CD4-positive, alpha-beta T cell (primary cell): ENCODE measurements around the gene HIF1AN. TPM values are rescaled to one million over a fixed set of nuclear protein-coding genes. Genes with fewer than 3 reads are reported as not detected.
A peak's percentile ranks its signal among the peaks of the same experiment; 100 is the strongest.

Experiments used
- ATAC-seq: fragments of 200-7000 bp; cut with Tn5 transposase; one replicate; pipeline ENCODE4 v1.10.0; 2022; ENCODE audit warnings: mild to moderate bottlenecking; ENCODE audit not compliant: poor library complexity
- CTCF ChIA-PET: fragments of 350-600 bp; sonication (Branson Sonifier 250); formaldehyde crosslinking; loops from one replicate; lab custom pipeline; 2021; ENCODE audit warnings: antibody characterized with exemption, inconsistent platforms; lab: Charles Lee
- POLR2A ChIA-PET: fragments of 350-600 bp; sonication (Branson Sonifier 250); formaldehyde crosslinking; loops from one replicate; lab custom pipeline; 2021; ENCODE audit warnings: antibody characterized with exemption, inconsistent platforms; lab: Charles Lee
- DNase-seq, 14 experiments: peaks; one replicate each; pipeline ENCODE4 v3.0.0-alpha.2; 2013 to 2020; ENCODE audit warnings: mixed read lengths in 2 of 14
- H3K27ac ChIP-seq, 2 donors: one replicate each; pipeline versions ENCODE4 v1.5.1 to v1.7.0; 2013; ENCODE audit warnings: low read length in 2 of 2, low read depth in 1 of 2, mild to moderate bottlenecking in 1 of 2
- H3K27me3 ChIP-seq, 2 experiments: 1 replicate in 1 of 2; 2 replicates in 1 of 2; pipeline versions ENCODE4 v1.6.1 to v1.7.0; 2013; ENCODE audit warnings: low read length in 2 of 2, control low read depth in 1 of 2, mild to moderate bottlenecking in 1 of 2, moderate library complexity in 1 of 2; ENCODE audit not compliant: insufficient read depth in 2 of 2, control insufficient read depth in 1 of 2
- H3K36me3 ChIP-seq: one replicate; pipeline ENCODE4 v1.6.1; 2013; ENCODE audit warnings: low read length, control low read depth; ENCODE audit not compliant: insufficient read depth
- H3K4me1 ChIP-seq: one replicate; pipeline ENCODE4 v1.6.1; 2013; ENCODE audit warnings: low read length, control low read depth; ENCODE audit not compliant: insufficient read depth
- H3K4me3 ChIP-seq: one replicate; pipeline ENCODE4 v1.5.1; 2013; ENCODE audit warnings: mild to moderate bottlenecking, low read length, moderate library complexity
- H3K9me3 ChIP-seq, 2 experiments: 1 replicate in 1 of 2; 2 replicates in 1 of 2; pipeline versions ENCODE4 v1.6.1 to v1.7.0; 2013; ENCODE audit warnings: low read length in 2 of 2, mild to moderate bottlenecking in 2 of 2, control low read depth in 1 of 2, moderate library complexity in 1 of 2; ENCODE audit not compliant: control insufficient read depth in 1 of 2, insufficient read depth in 1 of 2
- H3K27ac Mint-ChIP-seq: one replicate; pipeline ENCODE4 v1.8.0; 2020; ENCODE audit warnings: mixed read lengths
- H3K27me3 Mint-ChIP-seq: one replicate; pipeline ENCODE4 v1.8.0; 2021; ENCODE audit warnings: mixed read lengths
- H3K36me3 Mint-ChIP-seq: one replicate; pipeline ENCODE4 v1.8.0; 2021; ENCODE audit warnings: low read depth, mixed read lengths
- H3K4me1 Mint-ChIP-seq: one replicate; pipeline ENCODE4 v1.8.0; 2021; ENCODE audit warnings: low read depth, mixed read lengths
- H3K4me3 Mint-ChIP-seq: one replicate; pipeline ENCODE4 v1.8.0; 2020; ENCODE audit warnings: mild to moderate bottlenecking, mixed read lengths
- H3K9me3 Mint-ChIP-seq: one replicate; pipeline ENCODE4 v1.8.0; 2020; ENCODE audit warnings: mixed read lengths
- intact Hi-C, 2 experiments: fragments of 100-400 bp; cut with DNase I in 1 of 2; cut with micrococcal nuclease in 1 of 2; formaldehyde crosslinking; loops; one replicate each; pipeline versions ENCODE4 v1.15.1 to v1.9.0; 2023 to 2025; cut with DNase I, micrococcal nuclease
- total RNA-seq, 174 experiments: library from RNA in 2 of 174; stranded (reverse) in 2 of 174; gene quantifications; one replicate each; pipeline ENCODE4 v1.2.3 and lab custom pipeline; 2021 to 2026
- TF ChIP-seq, protein P1 (sequence below): fragments of 200-600 bp; IDR thresholded peaks from one replicate; pipeline ENCODE4 v1.8.0; 2022; ENCODE audit warnings: antibody characterized with exemption, mild to moderate bottlenecking

The HIF1AN gene
- total RNA-seq, 2 experiments from 2014 or later = 29.7 to 30.5 TPM

DNA sequence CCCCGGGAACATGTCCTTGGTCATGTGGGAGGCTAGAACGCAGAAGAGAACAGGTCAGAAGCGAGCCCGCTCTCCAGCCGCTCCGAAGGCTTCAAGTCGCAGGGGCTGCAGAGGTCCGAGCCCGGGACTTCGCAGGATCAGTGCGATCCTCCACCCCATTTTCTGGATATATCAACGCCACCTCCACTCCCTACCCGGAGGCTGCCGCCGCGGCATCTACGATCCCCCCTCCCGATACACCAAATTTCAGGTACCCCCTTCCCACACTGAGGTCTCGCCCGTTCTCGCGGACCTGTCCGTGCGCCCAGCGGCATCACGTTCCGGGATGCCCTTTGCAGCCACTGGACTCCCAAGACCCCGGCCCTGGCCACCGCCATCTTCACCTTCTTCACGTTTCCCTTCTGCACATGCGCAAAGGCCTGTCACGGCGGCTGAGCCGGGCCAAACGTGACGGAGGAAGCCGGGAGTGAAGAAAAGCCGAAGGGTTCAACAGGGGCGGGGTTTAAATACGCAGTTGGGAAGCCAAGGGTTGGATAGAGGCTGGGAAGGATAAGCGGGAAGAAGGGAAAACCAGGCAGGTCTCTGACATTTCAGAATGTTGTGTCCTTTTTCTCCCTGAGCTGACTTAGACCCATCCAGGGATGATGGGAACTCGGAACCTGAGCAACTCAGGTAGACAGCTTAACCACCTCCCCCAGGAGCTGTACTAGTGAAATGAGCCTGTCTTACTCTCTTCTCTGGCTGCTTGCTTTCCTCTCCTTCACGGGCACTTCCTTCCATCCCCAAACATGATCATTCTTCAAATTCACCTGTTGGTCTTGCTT is 6.1 kb upstream of the HIF1AN start, which contains the start of gene NDUFB8:
Gene NDUFB8 (minus strand): TSS at position 397 of the 824 bp plus-strand sequence. CDS start 20 bp downstream, at position 377.
- Mint-ChIP-seq H3K4me3 (peak within 1 kb of the TSS; percentile 90), H3K27ac (peak within 1 kb of the TSS; percentile 86), H3K36me3 (peaks cover 45% of the 10 kb centered on the region), H3K4me1 (peaks cover 38% of the 10 kb centered on the region), H3K27me3 (no peaks in the 10 kb centered on the region), H3K9me3 (no peaks in the 10 kb centered on the region)
- peak within 1 kb of the TSS; percentile 71 to 80 for H3K27ac ChIP-seq
- H3K4me3 ChIP-seq = peak within 1 kb of the TSS; percentile 96
- H3K4me1 ChIP-seq = peaks cover 39% of the 10 kb centered on the region
- TF ChIP-seq, protein P1, sequence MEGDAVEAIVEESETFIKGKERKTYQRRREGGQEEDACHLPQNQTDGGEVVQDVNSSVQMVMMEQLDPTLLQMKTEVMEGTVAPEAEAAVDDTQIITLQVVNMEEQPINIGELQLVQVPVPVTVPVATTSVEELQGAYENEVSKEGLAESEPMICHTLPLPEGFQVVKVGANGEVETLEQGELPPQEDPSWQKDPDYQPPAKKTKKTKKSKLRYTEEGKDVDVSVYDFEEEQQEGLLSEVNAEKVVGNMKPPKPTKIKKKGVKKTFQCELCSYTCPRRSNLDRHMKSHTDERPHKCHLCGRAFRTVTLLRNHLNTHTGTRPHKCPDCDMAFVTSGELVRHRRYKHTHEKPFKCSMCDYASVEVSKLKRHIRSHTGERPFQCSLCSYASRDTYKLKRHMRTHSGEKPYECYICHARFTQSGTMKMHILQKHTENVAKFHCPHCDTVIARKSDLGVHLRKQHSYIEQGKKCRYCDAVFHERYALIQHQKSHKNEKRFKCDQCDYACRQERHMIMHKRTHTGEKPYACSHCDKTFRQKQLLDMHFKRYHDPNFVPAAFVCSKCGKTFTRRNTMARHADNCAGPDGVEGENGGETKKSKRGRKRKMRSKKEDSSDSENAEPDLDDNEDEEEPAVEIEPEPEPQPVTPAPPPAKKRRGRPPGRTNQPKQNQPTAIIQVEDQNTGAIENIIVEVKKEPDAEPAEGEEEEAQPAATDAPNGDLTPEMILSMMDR = no peak
- peak; percentile 82 to 92 (median 84) for DNase-seq
- H3K36me3 ChIP-seq = peaks cover 29% of the 10 kb centered on the region
- H3K27me3 ChIP-seq = no peaks in the 10 kb centered on the region
- H3K9me3 ChIP-seq = no peaks in the 10 kb centered on the region
- intact Hi-C loops = loop anchor here in 1 of 2 experiments (2.0 to 10.0 kb wide), 3 partner anchors 243 to 825 kb away; partner anchors contain the start of genes BLOC1S2, BTRC, COX15 and CUTC
- POLR2A ChIA-PET = interaction anchor here (0.9 to 2.1 kb wide), 4 partner anchors 11 to 48 kb away, joined by 3 to 7 read pairs (median 5); no protein-coding TSS in a partner anchor
- CTCF ChIA-PET = interaction anchor here (1.0 to 3.5 kb wide), 3 partner anchors 11 to 20 kb away, joined by 3 to 21 read pairs (median 3); no protein-coding TSS in a partner anchor
- ATAC-seq = peak; percentile 81

DNA sequence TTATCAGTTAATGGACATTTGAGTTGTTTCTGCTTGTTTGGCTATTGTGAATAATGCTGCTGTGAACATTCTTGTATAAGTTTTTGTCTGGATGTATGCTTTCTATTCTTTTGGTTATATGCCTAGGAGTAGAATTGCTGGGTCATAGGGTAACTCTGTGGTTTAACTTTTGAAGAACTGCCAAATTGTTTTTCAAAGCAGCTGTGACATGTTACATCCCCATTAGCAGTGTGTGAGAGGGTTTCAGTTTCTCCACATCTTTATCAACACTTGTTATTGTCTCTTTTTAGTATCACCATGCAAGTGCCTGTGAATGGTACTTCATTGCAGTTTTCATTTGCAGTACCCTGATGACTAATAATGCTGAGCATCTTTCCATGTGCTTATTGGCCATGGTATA is 4.0 kb upstream of the HIF1AN start:
- intact Hi-C loops = loop anchor here in 1 of 2 experiments (5.0 to 10.0 kb wide), 2 partner anchors 799 to 823 kb away; partner anchors contain the start of genes BTRC, COX15 and CUTC
- CTCF ChIA-PET = interaction anchor here (1.6 kb wide), 1 partner anchor 30 kb away, joined by 5 read pairs; no protein-coding TSS in a partner anchor
- ATAC-seq = no peak

DNA sequence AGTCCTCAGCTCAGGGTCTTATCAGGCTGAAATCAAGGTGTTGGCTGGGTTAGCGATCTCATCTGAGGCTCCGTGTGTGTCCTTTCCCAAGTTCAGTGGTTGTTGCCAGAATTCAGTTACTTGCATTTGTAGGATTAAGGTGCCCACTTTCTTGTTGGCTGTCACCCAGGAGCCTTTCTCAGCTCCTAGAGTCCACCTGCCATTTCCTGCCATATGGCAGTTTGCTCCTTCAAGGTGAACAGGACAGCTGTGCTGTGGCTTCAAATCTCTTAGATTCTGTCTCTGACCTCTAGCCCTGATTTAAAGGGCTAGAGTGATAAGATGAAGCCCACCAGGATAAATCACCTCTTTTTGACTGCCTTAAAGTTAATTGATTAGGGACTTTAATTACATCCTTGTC is 1.0 kb upstream of the HIF1AN start:
- ChIA-PET CTCF (interaction anchor here (1.5 to 2.9 kb wide), 4 partner anchors 16 to 53 kb away, joined by 8 to 15 read pairs (median 12); no protein-coding TSS in a partner anchor), POLR2A (interaction anchor here (1.9 to 2.1 kb wide), 2 partner anchors 8 to 23 kb away, joined by 12 to 25 read pairs; no protein-coding TSS in a partner anchor)
- H3K9me3 ChIP-seq = no peaks in the 10 kb centered on the region
- DNase-seq (no peak), ATAC-seq (no peak)
- H3K4me1 ChIP-seq = peaks cover 25% of the 10 kb centered on the region
- Mint-ChIP-seq H3K27me3 (no peaks in the 10 kb centered on the region), H3K9me3 (no peaks in the 10 kb centered on the region), H3K27ac (no peak overlapping the region), H3K4me3 (peak overlapping the region; percentile 31), H3K4me1 (peaks cover 14% of the 10 kb centered on the region), H3K36me3 (peaks cover 25% of the 10 kb centered on the region)
- no peaks in the 10 kb centered on the region for H3K27me3 ChIP-seq
- H3K36me3 ChIP-seq = peaks cover 22% of the 10 kb centered on the region
- no peak overlapping the region for H3K27ac ChIP-seq
- H3K4me3 ChIP-seq = no peak overlapping the region
- TF ChIP-seq, protein P1 = no peak
- intact Hi-C loops = loop anchor here (2.0 to 10.0 kb wide), 6 partner anchors 24 to 1053 kb away; partner anchors contain the start of genes BTRC (in 1 of the 2), CHUK (in 1 of the 2), COX15 (in 1 of the 2) and CUTC (in 1 of the 2)

More for the DNA sequence above, 4.0 kb upstream of the HIF1AN start:
- TF ChIP-seq, protein P1 = no peak
- H3K9me3 ChIP-seq = no peaks in the 10 kb centered on the region
- no peak for DNase-seq
- Mint-ChIP-seq H3K4me1 (peaks cover 29% of the 10 kb centered on the region), H3K9me3 (no peaks in the 10 kb centered on the region), H3K4me3 (peak overlapping the region; percentile 47), H3K27me3 (no peaks in the 10 kb centered on the region), H3K36me3 (peaks cover 24% of the 10 kb centered on the region), H3K27ac (no peak overlapping the region)
- POLR2A ChIA-PET = no interaction called here
- H3K4me3 ChIP-seq = no peak overlapping the region
- H3K36me3 ChIP-seq = peaks cover 8% of the 10 kb centered on the region
- H3K27ac ChIP-seq = no peak overlapping the region
- no peaks in the 10 kb centered on the region for H3K27me3 ChIP-seq
- peaks cover 44% of the 10 kb centered on the region for H3K4me1 ChIP-seq
